Measurements from ENCODE around the gene PPIG. TPM values are rescaled to one million over a fixed set of nuclear protein-coding genes. Genes with fewer than 3 reads are reported as not detected.

The PPIG gene
- total and polyA plus RNA-seq, 2 of the 4 experiments (the other 2 are of a cell fraction), result 10.4 to 16.7 TPM

DNA sequence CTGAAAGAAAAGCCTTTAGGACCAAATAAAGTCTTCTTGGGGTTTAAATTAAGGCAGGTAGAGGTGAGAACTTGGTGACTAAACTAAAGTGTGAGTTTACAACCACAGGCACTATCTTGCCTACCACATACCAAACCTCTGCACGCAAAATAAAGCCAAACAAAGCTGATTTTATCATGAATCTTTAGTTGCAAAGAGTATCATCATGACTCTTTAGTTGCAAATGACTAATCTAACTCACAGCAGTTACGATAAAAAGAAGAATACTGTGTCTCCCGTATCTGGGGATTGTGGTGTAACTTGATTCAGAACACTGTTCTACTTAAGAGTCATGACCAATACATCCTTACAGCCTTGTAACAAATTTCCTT is 98.9 kb downstream of the PPIG start:
- no peaks in the 10 kb centered on the region for H4K20me1 ChIP-seq (ENCODE audit: insufficient read depth, low read length)
- ChIA-PET CTCF (no interaction called here), POLR2A (ENCODE audit: unreplicated experiment) (no interaction called here)
- no peak overlapping the region for H3K14ac ChIP-seq (replicated peaks; ENCODE audit: low read depth, low read length)
- H3K18ac ChIP-seq (ENCODE audit: low read depth, low read length), result no peak overlapping the region
- H2BK5ac ChIP-seq (ENCODE audit: low read depth, low read length, poor library complexity, severe bottlenecking), result no peak overlapping the region
- dilution Hi-C loops (cut with HindIII; ENCODE audit: low sequenced_read_pairs, unreplicated experiment) (no loop called here), in situ Hi-C loops (cut with MboI; ENCODE audit: low sequenced_read_pairs) (no loop called here), intact Hi-C loops (cut with micrococcal nuclease) (no loop called here)
- no peak overlapping the region for H2AFZ ChIP-seq (replicated peaks; ENCODE audit: low read length, poor library complexity)
- WGBS, 2 experiments (ENCODE audit: extremely low coverage in 2 of 2, insufficient read length in 1 of 2), result no CpG with 5 or more reads among the region's 3 CpGs
- no peak overlapping the region for H4K8ac ChIP-seq (ENCODE audit: low read depth in 2 of 2, low read length in 2 of 2)
- H3K36me3 ChIP-seq (ENCODE audit: control insufficient read depth, insufficient read depth, low read length), result no peaks in the 10 kb centered on the region
- no peak overlapping the region for H2BK120ac ChIP-seq (ENCODE audit: low read depth, low read length)
- no peak for ATAC-seq (ENCODE audit: low read depth)
- no TSS peak for BruUV-seq (replicated peaks)
- H4K91ac ChIP-seq (ENCODE audit: insufficient read depth, low read depth, low read length), result no peak overlapping the region
- H3K4me2 ChIP-seq (ENCODE audit: low read depth, low read length), result no peak overlapping the region
- no peak for TF ChIP-seq MAFK (IDR thresholded peaks at IDR 0.05; ENCODE audit: low read depth, low read length)
- TF ChIP-seq, protein P1, sequence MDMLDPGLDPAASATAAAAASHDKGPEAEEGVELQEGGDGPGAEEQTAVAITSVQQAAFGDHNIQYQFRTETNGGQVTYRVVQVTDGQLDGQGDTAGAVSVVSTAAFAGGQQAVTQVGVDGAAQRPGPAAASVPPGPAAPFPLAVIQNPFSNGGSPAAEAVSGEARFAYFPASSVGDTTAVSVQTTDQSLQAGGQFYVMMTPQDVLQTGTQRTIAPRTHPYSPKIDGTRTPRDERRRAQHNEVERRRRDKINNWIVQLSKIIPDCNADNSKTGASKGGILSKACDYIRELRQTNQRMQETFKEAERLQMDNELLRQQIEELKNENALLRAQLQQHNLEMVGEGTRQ (IDR thresholded peaks at IDR 0.05; ENCODE audit: low read depth, low read length), result no peak
- no peak for TF ChIP-seq CEBPB (IDR thresholded peaks at IDR 0.05; ENCODE audit: low read depth, low read length)
- TF ChIP-seq, protein P2, sequence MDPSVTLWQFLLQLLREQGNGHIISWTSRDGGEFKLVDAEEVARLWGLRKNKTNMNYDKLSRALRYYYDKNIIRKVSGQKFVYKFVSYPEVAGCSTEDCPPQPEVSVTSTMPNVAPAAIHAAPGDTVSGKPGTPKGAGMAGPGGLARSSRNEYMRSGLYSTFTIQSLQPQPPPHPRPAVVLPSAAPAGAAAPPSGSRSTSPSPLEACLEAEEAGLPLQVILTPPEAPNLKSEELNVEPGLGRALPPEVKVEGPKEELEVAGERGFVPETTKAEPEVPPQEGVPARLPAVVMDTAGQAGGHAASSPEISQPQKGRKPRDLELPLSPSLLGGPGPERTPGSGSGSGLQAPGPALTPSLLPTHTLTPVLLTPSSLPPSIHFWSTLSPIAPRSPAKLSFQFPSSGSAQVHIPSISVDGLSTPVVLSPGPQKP (IDR thresholded peaks at IDR 0.05; ENCODE audit: borderline replicate concordance, low read depth, low read length), result no peak
- TF ChIP-seq RAD21 (IDR thresholded peaks at IDR 0.05; ENCODE audit: low read length), result no peak
- no peaks in the 10 kb centered on the region; the same call in 1 of the 2 replicates for H3K27me3 ChIP-seq (ENCODE audit: control insufficient read depth, insufficient read depth, low read length)
- H3K9me3 ChIP-seq (ENCODE audit: control insufficient read depth, insufficient read depth, low read length), result no peaks in the 10 kb centered on the region
- no peaks in the 10 kb centered on the region for H3K79me1 ChIP-seq (ENCODE audit: low read depth in 1 of 2, low read length in 2 of 2)
- H3K23ac ChIP-seq (ENCODE audit: low read depth, low read length), result no peak overlapping the region
- H3K4me1 ChIP-seq (ENCODE audit: control insufficient read depth, insufficient read depth, low read length), result no peaks in the 10 kb centered on the region
- H2AK9ac ChIP-seq (replicated peaks; ENCODE audit: low read depth, low read length, poor library complexity), result no peak overlapping the region
- no peak for DNase-seq
- no peak overlapping the region for H2AK5ac ChIP-seq (ENCODE audit: low read depth, low read length)
- H2BK15ac ChIP-seq (ENCODE audit: low read depth, low read length), result no peak overlapping the region
- no peak overlapping the region for H2BK20ac ChIP-seq (ENCODE audit: low read depth, low read length)
- no peak overlapping the region for H3K4me3 ChIP-seq (ENCODE audit: insufficient read depth, low read depth, low read length)
- H3K9me1 ChIP-seq (ENCODE audit: insufficient read depth, low read length), result no peaks in the 10 kb centered on the region
- no peak overlapping the region for H4K5ac ChIP-seq (ENCODE audit: low read depth, low read length)
- no peak overlapping the region for H3K56ac ChIP-seq (ENCODE audit: extremely low read depth, insufficient read depth, low read length)
- H3K27ac ChIP-seq (ENCODE audit: insufficient read depth, low read length), result no peak overlapping the region
- no peak overlapping the region for H3K9ac ChIP-seq (ENCODE audit: low read depth, low read length)
- H3K4ac ChIP-seq (ENCODE audit: low read depth, low read length), result no peak overlapping the region
